K562 (cell line): ENCODE results near the gene CEACAM18. TPM values are rescaled to one million over a fixed set of nuclear protein-coding genes. Genes with fewer than 3 reads are reported as not detected.
A peak's percentile ranks its signal among the peaks of the same experiment; 100 is the strongest.

ENCODE experiments used
- ATF1 ChIP-seq, 2 experiments: fragments of 450-650 bp in 1 of 2; IDR thresholded peaks; 2 replicates each; pipeline ENCODE4 v1.6.1; 2016; ENCODE audit warnings: missing compliant biosample characterization in 1 of 2, missing genetic modification characterization in 1 of 2
- CAMTA2 ChIP-seq: fragments of 250-450 bp; sonication (Bioruptor Pico); conservative IDR thresholded peaks from 2 replicates; pipeline ENCODE4 v1.5.1; 2022
- CREM ChIP-seq: IDR thresholded peaks from 2 replicates; pipeline ENCODE4 v1.6.1; 2014; ENCODE audit warnings: antibody characterized with exemption, low read depth
- DNMT1 ChIP-seq: fragments of 450-650 bp; IDR thresholded peaks from 2 replicates; pipeline ENCODE4 v1.6.1; 2016; ENCODE audit warnings: antibody characterized with exemption, mild to moderate bottlenecking
- EP400 ChIP-seq: fragments of 450-650 bp; IDR thresholded peaks from 2 replicates; pipeline ENCODE4 v1.6.1; 2017; ENCODE audit warnings: antibody characterized with exemption, mild to moderate bottlenecking, moderate library complexity
- FOXJ2 ChIP-seq: fragments of 200-800 bp; sonication (Bioruptor generic); IDR thresholded peaks from 2 replicates; pipeline ENCODE4 v1.6.1; 2016; ENCODE audit warnings: missing genetic modification characterization, missing compliant biosample characterization
- GTF2E2 ChIP-seq: fragments of 200-800 bp; sonication (Bioruptor generic); IDR thresholded peaks from 2 replicates; pipeline ENCODE4 v1.6.1; 2016; ENCODE audit warnings: missing genetic modification characterization, missing compliant biosample characterization
- HNRNPLL ChIP-seq: fragments of 200-400 bp; formaldehyde crosslinking; IDR thresholded peaks from 2 replicates; pipeline ENCODE4 v1.6.1; 2017; ENCODE audit warnings: low read length, low read depth, mild to moderate bottlenecking; ENCODE audit not compliant: poor library complexity, severe bottlenecking
- IRF9 ChIP-seq: fragments of 450-650 bp; IDR thresholded peaks from 2 replicates; pipeline ENCODE4 v1.6.1; 2016; ENCODE audit warnings: missing biosample characterization, missing genetic modification characterization
- JUND ChIP-seq, 2 experiments: IDR thresholded peaks; 2 replicates in 1 of 2; 3 replicates in 1 of 2; pipeline ENCODE4 v1.6.1; 2011; ENCODE audit warnings: borderline replicate concordance in 2 of 2, low read depth in 2 of 2, low read length in 2 of 2, improper control_type of control experiment in 1 of 2, missing biosample characterization in 1 of 2, missing genetic modification characterization in 1 of 2, missing genetic modification reagents in 1 of 2
- NCOR1 ChIP-seq: fragments of 450-650 bp; IDR thresholded peaks from 2 replicates; pipeline ENCODE4 v1.6.1; 2016; ENCODE audit warnings: mild to moderate bottlenecking, moderate library complexity
- RAD21 ChIP-seq, 2 experiments: fragments of 250-450 bp in 1 of 2; fragments of 450-650 bp in 1 of 2; sonication (Bioruptor Pico) in 1 of 2; formaldehyde crosslinking in 1 of 2; IDR thresholded peaks in 1 of 2; conservative IDR thresholded peaks in 1 of 2; 2 replicates each; pipeline versions ENCODE4 v1.4.0 to v1.8.0; 2020 to 2022; ENCODE audit warnings: mild to moderate bottlenecking in 2 of 2, moderate library complexity in 1 of 2
- RBFOX2 ChIP-seq: fragments of 200-400 bp; formaldehyde crosslinking; IDR thresholded peaks from 2 replicates; pipeline ENCODE4 v1.6.1; 2017; ENCODE audit warnings: low read depth, mild to moderate bottlenecking, low read length, moderate library complexity
- SAFB2 ChIP-seq: fragments of 200-400 bp; formaldehyde crosslinking; IDR thresholded peaks from 2 replicates; pipeline ENCODE4 v1.6.1; 2018; ENCODE audit warnings: borderline replicate concordance, low read length, low read depth, moderate library complexity; ENCODE audit not compliant: severe bottlenecking
- SIN3A ChIP-seq, 2 experiments: fragments of 150-350 bp in 1 of 2; IDR thresholded peaks; 2 replicates each; pipeline ENCODE4 v1.6.1; 2011 to 2016; ENCODE audit warnings: borderline replicate concordance in 2 of 2, low read depth in 2 of 2, low read length in 2 of 2, mild to moderate bottlenecking in 2 of 2, moderate library complexity in 2 of 2; ENCODE audit not compliant: control insufficient read depth in 1 of 2
- SNIP1 ChIP-seq: fragments of 450-650 bp; IDR thresholded peaks from 2 replicates; pipeline ENCODE4 v1.7.1; 2017; ENCODE audit warnings: low read depth, mild to moderate bottlenecking
- ZBTB43 ChIP-seq: sonication (generic); formaldehyde crosslinking; IDR thresholded peaks from 2 replicates; pipeline ENCODE4 v1.8.0; 2023; ENCODE audit warnings: mild to moderate bottlenecking, missing genetic modification reagents
- ZFP30 ChIP-seq: fragments of 250-450 bp; sonication (Bioruptor Pico); IDR thresholded peaks from 2 replicates; pipeline ENCODE4 v1.8.0; 2022; ENCODE audit warnings: moderate library complexity, mild to moderate bottlenecking, inconsistent platforms, borderline replicate concordance
- ZNF212 ChIP-seq: fragments of 450-650 bp; formaldehyde crosslinking; IDR thresholded peaks from 2 replicates; pipeline ENCODE4 v1.4.0; 2020; ENCODE audit warnings: mild to moderate bottlenecking
- ZNF3 ChIP-seq: fragments of 250-450 bp; sonication (Bioruptor Pico); IDR thresholded peaks from 2 replicates; pipeline ENCODE4 v1.5.0; 2021; ENCODE audit warnings: mild to moderate bottlenecking, moderate library complexity
- polyA plus RNA-seq, 8 experiments: library from polyadenylated mRNA; depleted of rRNA in 4 of 8; stranded (reverse) in 5 of 8; unstranded in 3 of 8; fragments of >200 nt; fragmentation: Nextera tagmentation in 2 of 8; fragmentation: Illumina TruSeq in 1 of 8; extraction: Ambion mirVana in 2 of 8; extraction: Trizol in 1 of 8; gene quantifications; 2 replicates each; pipeline versions ENCODE4 v1.2.1 to v1.2.3, GENCODE V29; 2011 to 2014; ENCODE audit warnings: inconsistent platforms in 1 of 8, missing spikeins in 1 of 8
- total RNA-seq, 7 experiments: library from RNA; depleted of rRNA in 6 of 7; stranded (reverse); fragments of >200 nt in 6 of 7; fragmentation: Illumina TruSeq in 2 of 7; extraction: Trizol in 2 of 7; gene quantifications; 2 replicates each; pipeline versions ENCODE4 v1.2.1 to v1.2.3, GENCODE V29; 2011 to 2021; ENCODE audit warnings: low replicate concordance in 1 of 7
- TF ChIP-seq, protein P1 (sequence below): IDR thresholded peaks from 2 replicates; pipeline ENCODE4 v1.6.1; 2011; ENCODE audit warnings: borderline replicate concordance, low read depth, mild to moderate bottlenecking, moderate library complexity, low read length; ENCODE audit not compliant: insufficient read depth, poor library complexity, severe bottlenecking

The CEACAM18 gene
- total and polyA plus RNA-seq, 9 of the 15 experiments (the other 6 are each of a cell fraction or from before 2014, with no cell fraction given), result 0.08 to 0.24 (median 0.15) TPM; not detected in 3

- TF ChIP-seq IRF9 (no peak), ATF1 (CRISPR knock-in tag; IDR thresholded peaks at IDR 0.05) (no peak), ATF1 (tag; IDR thresholded peaks at IDR 0.05) (peak; percentile 38; the same call in 1 of the 2 replicates), SIN3A (IDR thresholded peaks at IDR 0.05; ENCODE audit: borderline replicate concordance in 2 of 2, control insufficient read depth in 1 of 2, low read depth in 2 of 2, low read length in 2 of 2) (no peak), CREM (peak; percentile 46; the same call in 1 of the 2 replicates), RAD21 (CRISPR knock-in tag; conservative IDR thresholded peaks at IDR 0.05 in 1 of 2, IDR thresholded peaks at IDR 0.05 in 1 of 2) (peak; percentile 91 to 98), ZFP30 (CRISPR knock-in tag) (no peak), SNIP1 (no peak), NCOR1 (no peak; the same call in 1 of the 2 replicates), ZNF212 (no peak), SAFB2 (no peak), FOXJ2 (0 out of 2 replicates have a peak, but pooled peaks have one; percentile 46), DNMT1 (no peak), ZBTB43 (CRISPR knock-in tag) (no peak), GTF2E2 (no peak), ZNF3 (CRISPR knock-in tag) (no peak), HNRNPLL (no peak), RBFOX2 (no peak), JUND (IDR thresholded peaks at IDR 0.05; ENCODE audit: borderline replicate concordance, low read depth, low read length) (0 out of 2 replicates have a peak, but pooled peaks have one; percentile 37), JUND (tag; IDR thresholded peaks at IDR 0.05; ENCODE audit: borderline replicate concordance, low read depth, low read length) (peak; percentile 29; the same call in 1 of the 3 replicates), CAMTA2 (CRISPR knock-in tag) (no peak), EP400 (no peak)
- TF ChIP-seq, protein P1, sequence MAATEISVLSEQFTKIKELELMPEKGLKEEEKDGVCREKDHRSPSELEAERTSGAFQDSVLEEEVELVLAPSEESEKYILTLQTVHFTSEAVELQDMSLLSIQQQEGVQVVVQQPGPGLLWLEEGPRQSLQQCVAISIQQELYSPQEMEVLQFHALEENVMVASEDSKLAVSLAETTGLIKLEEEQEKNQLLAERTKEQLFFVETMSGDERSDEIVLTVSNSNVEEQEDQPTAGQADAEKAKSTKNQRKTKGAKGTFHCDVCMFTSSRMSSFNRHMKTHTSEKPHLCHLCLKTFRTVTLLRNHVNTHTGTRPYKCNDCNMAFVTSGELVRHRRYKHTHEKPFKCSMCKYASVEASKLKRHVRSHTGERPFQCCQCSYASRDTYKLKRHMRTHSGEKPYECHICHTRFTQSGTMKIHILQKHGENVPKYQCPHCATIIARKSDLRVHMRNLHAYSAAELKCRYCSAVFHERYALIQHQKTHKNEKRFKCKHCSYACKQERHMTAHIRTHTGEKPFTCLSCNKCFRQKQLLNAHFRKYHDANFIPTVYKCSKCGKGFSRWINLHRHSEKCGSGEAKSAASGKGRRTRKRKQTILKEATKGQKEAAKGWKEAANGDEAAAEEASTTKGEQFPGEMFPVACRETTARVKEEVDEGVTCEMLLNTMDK, result peak; percentile 34
These were observed 5.2 kb upstream of the CEACAM18 start (continued) for GRCh38 chr19:51473009-51473707.
